Measurements from ENCODE around the gene DEGS2.
"Not testable (repeated sequence)": the region's sequence is repeated elsewhere in the genome, so short reads cannot be mapped to it uniquely, and the experiment has no call there.

The DEGS2 gene

GRCh38 chr14:100159094-100159864 is at the start of gene DEGS2:
Gene DEGS2 (minus strand): TSS chr14:100159645. CDS start chr14:100159587, 58 bp downstream.
- no peak for DNase-seq

- not testable (repeated sequence) for DNase-seq
Measured at GRCh38 chr14:100208136-100208535, 48.7 kb upstream of the DEGS2 start.

DNA sequence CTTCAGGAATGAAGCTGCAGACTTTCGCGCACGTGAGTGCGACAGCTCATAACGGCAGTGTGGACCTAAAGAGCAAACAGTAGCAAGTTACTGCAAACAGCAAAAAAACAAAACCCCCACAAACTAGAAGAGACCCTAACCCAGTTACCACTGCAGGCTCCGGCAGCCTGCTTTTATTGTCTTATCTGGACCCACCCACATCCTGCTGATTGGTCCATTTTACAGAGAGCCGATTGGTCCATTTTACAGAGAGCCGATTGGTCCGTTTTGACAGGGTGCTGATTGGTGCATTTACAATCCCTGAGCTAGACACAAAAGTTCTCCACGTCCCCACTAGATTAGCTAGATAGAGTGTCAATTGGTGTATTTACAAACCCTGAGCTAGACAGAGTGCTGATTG is 48.1 kb upstream of the DEGS2 start:
- not testable (repeated sequence) for DNase-seq

DNA sequence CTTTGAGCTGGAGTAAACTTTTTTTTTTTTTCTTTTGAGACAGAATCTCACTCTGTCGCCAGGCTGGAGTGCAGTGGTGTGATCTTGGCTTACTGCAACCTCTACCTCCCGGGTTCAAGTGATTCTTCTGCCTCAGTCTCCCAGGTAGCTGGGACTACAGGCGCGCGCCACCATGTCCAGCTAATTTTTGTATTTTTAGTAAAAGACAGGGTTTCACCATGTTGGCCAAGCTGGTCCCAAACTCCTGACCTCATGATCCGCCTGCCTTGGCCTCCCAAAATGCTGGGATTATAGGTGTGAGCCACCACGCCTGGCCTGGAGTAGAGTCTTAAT is 45.4 kb upstream of the DEGS2 start:
- DNase-seq: not testable (repeated sequence)

- no peak for DNase-seq
Measured at GRCh38 chr14:100203962-100204834, 44.8 kb upstream of the DEGS2 start.

DNA sequence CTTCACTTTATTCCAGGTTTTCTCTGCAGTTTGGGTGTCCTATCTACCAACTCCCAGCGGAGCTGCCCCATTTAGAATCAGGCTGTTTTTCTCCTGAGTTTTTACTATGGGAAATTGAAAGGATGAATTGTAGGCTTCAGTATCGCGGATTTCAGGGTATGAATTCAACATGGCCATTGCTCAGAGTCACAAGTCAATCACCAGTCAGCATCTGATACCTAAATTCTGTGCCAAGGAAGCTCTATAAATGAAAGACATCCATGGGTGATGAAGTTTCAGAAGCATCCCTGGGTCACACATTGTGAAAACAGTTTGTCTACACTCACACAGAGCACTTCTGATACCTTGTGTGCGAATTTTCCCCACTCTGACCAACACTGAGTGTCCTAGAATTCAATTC is 43.7 kb upstream of the DEGS2 start:
- DNase-seq: no peak

GRCh38 chr14:100202712-100203111 is 43.3 kb upstream of the DEGS2 start:
- no peak for DNase-seq

- DNase-seq: no peak
Measured at GRCh38 chr14:100201701-100202100, 42.3 kb upstream of the DEGS2 start.

GRCh38 chr14:100200311-100200710 is 40.9 kb upstream of the DEGS2 start:
- no peak for DNase-seq

- no peak for DNase-seq
Measured at GRCh38 chr14:100199240-100199860, 39.9 kb upstream of the DEGS2 start.

DNA sequence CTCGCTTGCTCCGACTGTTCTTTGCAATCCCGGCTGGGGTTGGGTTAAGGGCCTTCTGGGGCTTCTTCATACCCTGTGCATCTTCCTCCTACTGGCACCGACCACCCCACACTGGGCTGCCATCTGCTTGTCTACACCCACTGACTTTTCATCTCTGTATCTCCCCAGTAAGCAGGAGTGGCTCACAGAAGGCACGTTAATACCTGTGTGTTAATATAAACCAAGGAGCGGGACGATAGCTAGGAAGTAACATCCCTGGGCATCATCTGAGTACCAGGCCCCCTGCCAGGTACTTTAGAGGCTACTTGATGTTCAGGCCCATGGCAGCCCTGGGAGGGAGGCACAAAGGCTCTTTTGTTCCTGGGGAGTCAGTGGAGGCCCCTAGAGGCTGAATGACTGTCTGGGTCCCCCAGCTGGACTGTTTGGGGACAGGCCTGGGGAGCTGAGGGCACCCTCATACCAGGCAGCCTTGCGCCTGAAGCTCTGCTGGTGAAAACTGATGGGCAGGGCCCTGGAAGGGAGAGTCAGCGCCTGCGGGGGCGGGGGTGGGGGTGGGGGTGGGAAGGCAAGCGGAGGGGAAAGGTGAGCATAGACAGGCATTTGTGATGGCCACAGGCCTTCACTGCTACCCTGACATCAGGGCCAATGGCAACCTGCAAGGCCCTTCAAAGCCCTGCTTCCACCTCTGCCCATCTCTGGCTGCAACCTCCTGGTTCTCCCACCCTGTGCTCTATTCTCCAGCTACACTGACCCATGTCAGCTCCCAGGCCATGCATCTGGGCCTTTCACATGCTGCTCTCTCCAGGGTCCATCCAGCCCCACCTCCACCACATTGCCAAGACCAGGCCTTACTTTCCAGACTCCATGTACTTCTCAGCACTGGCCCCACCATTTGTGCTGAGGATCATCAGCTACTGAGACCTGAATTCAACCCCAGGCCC is 34.2 kb upstream of the DEGS2 start:
- peak in 1 of 2 experiments; percentile 11 for DNase-seq

- DNase-seq: peak; percentile 86 to 95
Measured at GRCh38 chr14:100192672-100193416, 33.4 kb upstream of the DEGS2 start.

DNA sequence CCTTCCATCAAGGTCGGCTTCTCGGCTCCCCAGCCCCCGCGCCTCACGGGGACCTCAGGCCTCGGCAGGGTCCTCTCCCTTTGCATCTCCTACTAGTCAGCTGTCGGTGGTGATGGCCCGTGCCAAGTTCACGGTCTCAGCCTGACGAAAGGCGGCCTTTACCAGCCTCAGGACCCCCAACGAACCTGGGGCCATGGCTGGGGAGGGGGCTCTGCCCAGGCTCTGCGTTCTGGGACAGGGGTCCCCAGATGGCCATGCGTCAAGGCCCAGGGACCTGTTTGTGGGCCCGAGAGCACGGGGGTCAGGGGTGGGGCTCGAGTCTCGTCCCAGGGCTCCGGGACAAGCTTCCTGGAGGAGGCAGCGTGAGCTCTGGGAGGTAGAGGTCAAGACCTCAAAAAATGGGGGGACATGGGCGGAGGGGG is 32.8 kb upstream of the DEGS2 start:
- DNase-seq: no peak

DNA sequence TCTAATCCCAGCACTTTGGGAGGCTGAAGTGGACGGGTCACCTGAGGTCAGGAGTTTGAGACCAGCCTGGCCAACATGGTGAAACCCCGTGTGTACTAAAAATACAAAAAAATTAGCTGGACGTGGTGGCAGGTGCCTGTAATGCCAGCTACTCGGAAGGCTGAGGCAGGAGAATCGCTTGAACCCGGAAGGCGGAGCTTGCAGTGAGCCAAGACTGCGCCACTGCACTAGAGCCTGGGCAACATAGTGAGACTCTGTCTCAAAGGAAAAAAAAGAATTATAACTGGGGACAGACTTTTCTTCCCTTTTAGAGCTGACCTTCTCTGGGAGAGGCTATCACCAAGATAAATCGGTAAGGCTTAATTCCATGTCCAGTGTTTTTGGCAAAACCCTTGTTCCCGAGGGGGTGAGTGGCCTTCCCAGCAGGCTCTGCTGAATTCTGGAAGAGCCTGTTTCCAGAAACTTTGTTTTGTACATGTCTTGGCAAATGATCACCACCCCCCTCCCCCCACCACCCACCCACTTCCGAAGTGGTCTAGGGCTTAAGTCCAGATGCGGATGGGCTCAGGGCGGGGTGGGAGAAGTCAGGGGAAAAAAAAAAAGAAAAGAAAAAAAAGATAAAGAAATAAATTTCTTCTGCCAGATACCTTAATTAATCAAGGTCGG is 32.3 kb upstream of the DEGS2 start:
- DNase-seq: no peak

DNA sequence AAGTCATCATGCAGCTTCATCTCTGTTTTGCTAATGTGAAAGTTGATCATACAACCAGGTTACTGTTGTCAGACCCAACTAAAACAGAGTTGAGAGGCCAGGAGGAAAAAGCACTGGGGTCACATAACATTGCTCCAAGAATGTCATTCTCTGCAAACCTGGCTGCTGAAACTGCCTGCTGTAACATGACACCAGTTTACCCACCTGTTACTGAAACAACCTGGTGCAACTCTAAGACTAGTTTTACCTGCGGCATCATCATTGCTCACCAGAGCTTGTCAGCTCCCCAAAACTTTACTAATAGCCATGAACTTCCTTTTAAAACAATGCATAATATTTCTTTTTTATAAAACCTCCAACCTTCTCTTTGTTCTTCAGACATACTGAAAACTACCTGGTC is 30.7 kb upstream of the DEGS2 start:
- no peak for DNase-seq

DNA sequence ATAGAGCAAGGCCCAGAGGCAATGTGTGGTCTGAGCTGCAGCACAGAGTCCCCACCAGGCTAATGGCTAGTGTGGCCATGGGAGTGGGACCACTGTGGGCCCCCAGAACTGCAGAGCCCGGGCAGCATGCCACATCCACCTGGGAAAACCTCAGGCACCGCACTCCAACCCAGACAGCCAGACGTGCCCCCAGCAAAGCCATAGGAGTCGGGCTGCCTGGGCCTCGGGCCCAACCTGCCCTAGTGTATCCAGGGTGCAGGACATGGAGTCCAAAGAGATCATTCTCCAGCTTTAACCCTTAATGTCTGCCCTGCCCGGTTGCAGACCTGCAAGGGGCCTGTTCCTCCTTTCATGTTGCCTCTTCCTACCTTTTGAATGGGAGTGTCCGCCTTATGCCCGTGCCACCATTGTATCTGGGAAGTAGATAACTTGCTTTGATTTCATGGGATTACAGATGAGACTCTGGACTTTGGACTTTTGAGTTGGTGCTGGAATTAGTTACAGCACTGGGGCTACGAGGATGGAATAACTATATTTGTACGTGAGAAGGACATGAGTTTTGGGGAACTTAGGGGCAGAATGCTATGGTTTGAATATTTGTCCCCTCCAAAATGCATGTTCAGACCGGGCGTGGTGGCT is 29.1 kb upstream of the DEGS2 start:
- no peak for DNase-seq

- DNase-seq: no peak
Measured at GRCh38 chr14:100187247-100187833, 27.9 kb upstream of the DEGS2 start.

GRCh38 chr14:100181876-100182551 is 22.6 kb upstream of the DEGS2 start:
- DNase-seq: not testable (repeated sequence)

- not testable (repeated sequence) for DNase-seq
Measured at GRCh38 chr14:100180671-100181070, 21.2 kb upstream of the DEGS2 start.

- DNase-seq: no peak
Measured at GRCh38 chr14:100178691-100179090, 19.2 kb upstream of the DEGS2 start.

Data from SW 1271 (cell line).